ENCODE measurements around the gene ACAA1. TPM values are rescaled to one million over a fixed set of nuclear protein-coding genes. Genes with fewer than 3 reads are reported as not detected.

Gene ACAA1
- total and polyA plus RNA-seq, 2 donors: 33.3 to 75.2 TPM

DNA sequence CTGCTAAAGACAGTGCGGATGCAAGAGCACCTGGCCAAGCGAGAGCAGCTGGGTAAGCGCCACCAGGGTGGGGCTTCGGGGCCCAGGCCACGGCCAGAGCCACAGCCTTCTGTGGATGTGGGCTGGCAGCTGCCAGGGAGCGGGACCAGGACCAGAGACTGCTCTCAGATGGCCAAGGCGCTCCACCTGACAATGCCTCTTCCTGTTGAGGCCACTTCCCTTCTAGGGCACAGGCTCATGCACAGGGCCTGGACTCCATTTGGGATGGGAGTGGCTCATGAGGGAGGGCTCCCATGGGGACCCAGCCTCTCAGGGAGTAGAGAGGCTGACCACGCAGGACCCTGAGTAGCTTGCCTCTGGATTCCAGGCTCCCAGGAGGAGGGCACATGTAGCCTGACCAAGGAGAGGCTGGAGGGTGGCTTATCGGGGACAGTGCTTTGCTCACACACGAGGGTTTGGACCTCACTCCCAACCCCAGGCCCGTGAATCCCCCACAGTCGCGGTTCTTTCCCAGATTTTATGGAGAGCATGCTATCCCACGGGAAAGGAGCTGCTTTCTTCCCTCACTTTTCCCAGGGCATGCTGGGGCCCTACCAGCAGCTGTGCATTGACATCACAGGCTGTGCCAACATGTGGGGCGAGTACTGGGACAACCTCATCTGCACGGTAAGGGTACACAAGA lies 25.1 kb downstream of the ACAA1 start:
- WGBS: 90% methylated on average over 16 of the region's 16 CpGs
- Histone ChIP-seq H3K27me3 (ENCODE audit: control insufficient read depth in 2 of 2, insufficient read depth in 1 of 2, low read length in 1 of 2) (no peaks in the 10 kb centered on the region), H3K4me3 (ENCODE audit: low read length in 2 of 2) (no peak overlapping the region), H3K27ac (ENCODE audit: low read depth in 1 of 2, low read length in 1 of 2) (no peak overlapping the region), H3K4me1 (ENCODE audit: control insufficient read depth in 2 of 2, insufficient read depth in 2 of 2, low read length in 2 of 2) (no peaks in the 10 kb centered on the region), H3K9me3 (ENCODE audit: control insufficient read depth in 2 of 2, insufficient read depth in 1 of 2, low read length in 1 of 2) (peaks cover 0 to 1% of the 10 kb centered on the region in 2 donors), H3K36me3 (ENCODE audit: control insufficient read depth in 2 of 2, insufficient read depth in 2 of 2, low read length in 1 of 2) (no peaks in the 10 kb centered on the region)
- DNase-seq (ENCODE audit: low read depth in 6 of 9, low spot score in 9 of 9): no peak

DNA sequence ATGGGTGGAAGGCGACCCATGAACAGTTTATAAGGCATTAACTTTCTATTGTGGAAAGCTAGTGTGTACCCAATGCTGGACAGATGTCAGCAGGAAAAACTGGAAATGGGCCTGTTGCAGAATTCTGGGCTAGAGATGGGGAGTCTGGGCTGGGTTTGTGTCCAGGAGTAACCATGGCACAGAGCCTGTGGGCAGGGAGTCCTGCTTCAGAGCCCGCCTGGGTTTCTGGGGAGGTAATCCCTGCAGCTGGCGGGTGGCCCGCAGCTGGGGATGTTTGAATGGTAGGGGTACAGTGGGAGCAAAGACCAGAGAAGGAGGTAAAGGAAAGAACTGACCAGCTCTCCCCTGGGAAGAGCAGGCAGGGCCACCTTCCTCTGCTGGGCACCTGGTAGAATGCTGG lies 25.7 kb downstream of the ACAA1 start:
- H3K27me3 ChIP-seq (ENCODE audit: control insufficient read depth in 2 of 2, insufficient read depth in 1 of 2, low read length in 1 of 2): no peaks in the 10 kb centered on the region
- no peak for DNase-seq (ENCODE audit: low read depth in 6 of 9, low spot score in 9 of 9)
- H3K9me3 ChIP-seq (ENCODE audit: control insufficient read depth in 2 of 2, insufficient read depth in 1 of 2, low read length in 1 of 2): peaks cover 0 to 1% of the 10 kb centered on the region in 2 donors
- no peaks in the 10 kb centered on the region for H3K36me3 ChIP-seq (ENCODE audit: control insufficient read depth in 2 of 2, insufficient read depth in 2 of 2, low read length in 1 of 2)
- whole genome bisulfite sequencing: 97% methylated on average over 4 of the region's 4 CpGs
- no peaks in the 10 kb centered on the region for H3K4me1 ChIP-seq (ENCODE audit: control insufficient read depth in 2 of 2, insufficient read depth in 2 of 2, low read length in 2 of 2)
- no peak overlapping the region for H3K27ac ChIP-seq (ENCODE audit: low read depth in 1 of 2, low read length in 1 of 2)
- H3K4me3 ChIP-seq (ENCODE audit: low read length in 2 of 2): no peak overlapping the region

DNA sequence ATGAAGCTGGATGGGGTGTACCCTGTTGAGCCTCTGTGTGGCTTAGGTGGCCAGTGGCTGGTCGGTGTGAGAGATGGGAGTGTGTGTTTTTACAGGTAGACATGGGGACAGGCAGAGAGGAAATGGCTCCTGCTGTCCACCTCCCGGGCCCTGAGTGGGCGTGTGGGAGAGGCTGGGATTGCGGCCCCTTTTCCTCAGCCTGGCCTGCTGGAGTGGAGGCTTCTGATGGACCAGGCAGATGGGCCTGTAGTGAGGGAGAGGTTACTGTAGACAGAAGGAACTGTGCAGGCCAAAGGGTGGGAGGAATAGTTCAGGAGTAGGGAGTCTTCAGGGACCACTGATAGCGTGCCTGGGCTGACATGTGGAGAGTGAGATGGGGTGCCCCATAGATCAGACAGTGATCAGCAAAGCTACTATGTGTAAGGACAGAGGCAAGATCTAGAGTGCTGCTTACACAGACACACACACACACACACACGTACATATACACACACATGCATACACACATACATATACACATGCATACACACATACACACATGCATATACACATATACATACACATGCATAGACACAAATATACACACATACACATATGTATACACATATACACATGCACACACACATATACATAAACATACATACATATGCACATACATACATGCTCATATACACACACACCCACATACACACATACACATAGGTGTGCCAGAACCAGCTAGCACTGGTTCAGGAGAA lies 26.4 kb downstream of the ACAA1 start:
- Histone ChIP-seq H3K27ac (ENCODE audit: low read depth in 1 of 2, low read length in 1 of 2) (no peak overlapping the region), H3K27me3 (ENCODE audit: control insufficient read depth in 2 of 2, insufficient read depth in 1 of 2, low read length in 1 of 2) (no peaks in the 10 kb centered on the region), H3K9me3 (ENCODE audit: control insufficient read depth in 2 of 2, insufficient read depth in 1 of 2, low read length in 1 of 2) (peaks cover 0 to 1% of the 10 kb centered on the region in 2 donors), H3K36me3 (ENCODE audit: control insufficient read depth in 2 of 2, insufficient read depth in 2 of 2, low read length in 1 of 2) (no peaks in the 10 kb centered on the region), H3K4me3 (ENCODE audit: low read length in 2 of 2) (no peak overlapping the region), H3K4me1 (ENCODE audit: control insufficient read depth in 2 of 2, insufficient read depth in 2 of 2, low read length in 2 of 2) (no peaks in the 10 kb centered on the region)
- DNase-seq (ENCODE audit: low read depth in 6 of 9, low spot score in 9 of 9): no peak
- 96% methylated on average over 6 of the region's 6 CpGs for WGBS

DNA sequence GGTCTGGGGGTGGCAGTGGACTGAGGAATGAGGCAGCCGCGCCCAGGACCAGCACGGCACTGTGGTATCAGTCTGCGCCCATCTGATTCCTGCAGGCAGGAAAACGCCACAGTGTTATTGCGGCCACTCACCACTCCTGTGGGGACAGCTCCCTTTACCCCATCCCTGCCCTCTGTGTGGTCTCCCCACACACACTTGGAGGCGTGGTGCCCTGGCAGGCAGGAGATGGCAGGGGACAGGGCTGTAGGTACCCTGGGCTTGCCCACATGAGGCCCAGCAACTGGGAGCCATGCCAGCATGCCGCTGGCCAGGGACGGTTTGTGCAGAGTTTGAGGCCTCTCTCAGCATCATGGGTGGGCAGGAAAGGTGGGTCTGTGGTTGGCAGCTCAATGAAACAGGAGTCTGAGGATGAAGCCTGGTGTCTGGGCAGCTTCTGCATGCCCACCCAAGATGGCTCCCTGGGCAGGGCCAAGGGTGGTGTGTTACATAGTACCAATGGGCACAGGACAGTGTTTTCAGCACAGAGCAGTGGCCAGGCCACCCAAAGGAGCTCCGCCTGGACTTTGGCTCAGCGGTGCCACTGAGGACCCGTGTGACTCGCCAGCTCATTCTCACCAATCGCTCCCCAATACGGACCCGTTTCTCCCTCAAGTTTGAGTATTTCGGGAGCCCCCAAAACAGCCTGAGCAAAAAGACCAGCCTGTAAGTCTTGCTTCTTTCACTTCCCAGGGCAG lies 27.2 kb downstream of the ACAA1 start:
- peaks cover 0 to 1% of the 10 kb centered on the region in 2 donors for H3K9me3 ChIP-seq (ENCODE audit: control insufficient read depth in 2 of 2, insufficient read depth in 1 of 2, low read length in 1 of 2)
- H3K4me1 ChIP-seq (ENCODE audit: control insufficient read depth in 2 of 2, insufficient read depth in 2 of 2, low read length in 2 of 2): no peaks in the 10 kb centered on the region
- no peak overlapping the region for H3K4me3 ChIP-seq (ENCODE audit: low read length in 2 of 2)
- no peaks in the 10 kb centered on the region for H3K36me3 ChIP-seq (ENCODE audit: control insufficient read depth in 2 of 2, insufficient read depth in 2 of 2, low read length in 1 of 2)
- no peak overlapping the region for H3K27ac ChIP-seq (ENCODE audit: low read depth in 1 of 2, low read length in 1 of 2)
- 95% methylated on average over 17 of the region's 17 CpGs for WGBS
- no peak for DNase-seq (ENCODE audit: low read depth in 6 of 9, low spot score in 9 of 9)
- no peaks in the 10 kb centered on the region for H3K27me3 ChIP-seq (ENCODE audit: control insufficient read depth in 2 of 2, insufficient read depth in 1 of 2, low read length in 1 of 2)

DNA sequence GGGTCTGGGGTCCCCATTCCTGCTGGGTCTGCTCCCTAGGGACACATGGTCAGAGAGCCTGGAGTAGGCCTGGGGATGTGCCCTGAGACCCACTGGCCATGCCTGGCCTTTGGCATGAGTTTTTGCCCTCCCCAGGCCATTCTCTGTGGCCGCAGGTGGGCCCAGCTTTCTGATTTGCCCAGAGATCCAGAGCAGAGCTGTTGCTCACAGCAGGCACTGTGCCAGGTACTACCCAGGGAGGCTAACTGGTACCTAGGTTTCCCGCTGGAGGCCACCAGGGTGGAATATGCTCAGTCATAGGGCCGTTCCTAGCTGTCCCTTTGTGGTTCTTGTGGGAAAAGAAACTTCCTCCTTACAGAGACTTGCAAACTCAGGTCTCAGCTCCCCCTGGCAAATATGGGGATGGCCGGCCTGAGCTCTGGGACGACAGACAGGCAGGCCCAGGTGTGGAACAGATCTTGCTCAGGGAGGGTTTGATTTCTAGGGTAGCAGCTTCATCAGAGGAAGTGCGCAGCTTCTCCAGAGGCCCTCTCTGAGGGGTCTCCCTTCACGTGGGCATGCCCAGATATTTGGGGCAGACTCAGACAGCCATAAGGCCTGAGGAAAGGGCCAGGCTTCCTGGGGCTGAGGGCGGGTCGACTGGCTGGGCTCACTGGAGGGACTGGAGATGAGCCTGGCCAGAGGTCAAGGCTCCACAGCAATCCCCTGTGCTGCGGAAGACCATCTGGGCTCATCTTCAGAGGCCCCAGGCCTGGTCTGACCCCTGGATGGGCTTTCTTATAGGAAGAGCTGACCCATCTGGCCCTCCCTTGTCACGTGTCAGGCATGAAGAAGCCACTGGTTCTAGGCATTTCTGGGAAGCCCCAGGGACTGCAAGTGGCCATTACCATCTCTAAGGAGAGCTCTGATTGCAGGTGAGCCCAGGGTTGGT lies 28.0 kb downstream of the ACAA1 start:
- H3K4me1 ChIP-seq (ENCODE audit: control insufficient read depth in 2 of 2, insufficient read depth in 2 of 2, low read length in 2 of 2): no peaks in the 10 kb centered on the region
- H3K36me3 ChIP-seq (ENCODE audit: control insufficient read depth in 2 of 2, insufficient read depth in 2 of 2, low read length in 1 of 2): no peaks in the 10 kb centered on the region
- 55% methylated on average over 11 of the region's 11 CpGs for WGBS
- no peaks in the 10 kb centered on the region for H3K27me3 ChIP-seq (ENCODE audit: control insufficient read depth in 2 of 2, insufficient read depth in 1 of 2, low read length in 1 of 2)
- no peaks in the 10 kb centered on the region for H3K9me3 ChIP-seq (ENCODE audit: control insufficient read depth in 2 of 2, insufficient read depth in 1 of 2, low read length in 1 of 2)
- no peak overlapping the region for H3K4me3 ChIP-seq (ENCODE audit: low read length in 2 of 2)
- no peak overlapping the region for H3K27ac ChIP-seq (ENCODE audit: low read depth in 1 of 2, low read length in 1 of 2)
- no peak for DNase-seq (ENCODE audit: low read depth in 6 of 9, low spot score in 9 of 9)

DNA sequence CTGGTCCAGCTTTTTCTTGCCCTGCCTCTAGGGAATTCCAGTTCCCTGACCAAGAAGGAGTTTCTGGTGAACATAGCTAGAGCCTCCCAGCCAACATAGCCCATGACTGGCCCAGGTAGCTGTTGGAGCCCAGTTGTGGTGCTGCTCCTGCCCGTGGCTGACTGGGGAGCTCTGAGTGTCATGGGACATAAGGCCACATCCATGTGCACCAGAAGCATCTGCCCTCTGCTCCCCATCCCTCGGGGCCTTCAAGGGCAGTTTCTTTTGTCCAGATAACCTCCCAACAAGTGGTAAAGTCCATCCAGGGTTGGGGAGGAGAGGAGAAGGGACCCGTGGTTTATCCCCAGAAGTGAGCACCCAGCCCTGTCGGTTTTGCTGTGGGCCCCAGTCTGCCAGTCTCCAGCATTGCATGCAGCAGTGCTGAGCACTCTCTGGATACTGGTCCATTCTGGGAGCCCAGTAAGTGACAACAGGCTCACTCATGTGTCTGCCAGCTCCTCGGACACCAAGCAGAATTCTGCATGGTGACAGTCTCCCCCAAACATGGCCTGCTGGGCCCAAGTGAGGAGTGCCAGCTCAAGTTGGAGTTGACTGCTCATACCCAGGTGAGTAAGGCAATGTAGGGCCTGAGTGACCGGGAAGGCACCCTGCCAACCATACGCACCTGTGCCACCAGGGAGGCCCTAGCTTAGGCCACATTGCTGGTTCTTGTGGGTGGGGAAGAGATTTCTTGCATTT lies 28.8 kb downstream of the ACAA1 start:
- H3K27me3 ChIP-seq (ENCODE audit: control insufficient read depth in 2 of 2, insufficient read depth in 1 of 2, low read length in 1 of 2): no peaks in the 10 kb centered on the region
- no peaks in the 10 kb centered on the region for H3K4me1 ChIP-seq (ENCODE audit: control insufficient read depth in 2 of 2, insufficient read depth in 2 of 2, low read length in 2 of 2)
- H3K36me3 ChIP-seq (ENCODE audit: control insufficient read depth in 2 of 2, insufficient read depth in 2 of 2, low read length in 1 of 2): no peaks in the 10 kb centered on the region
- no peak for DNase-seq (ENCODE audit: low read depth in 6 of 9, low spot score in 9 of 9)
- H3K4me3 ChIP-seq (ENCODE audit: low read length in 2 of 2): no peak overlapping the region
- 93% methylated on average over 7 of the region's 7 CpGs for WGBS
- no peaks in the 10 kb centered on the region for H3K9me3 ChIP-seq (ENCODE audit: control insufficient read depth in 2 of 2, insufficient read depth in 1 of 2, low read length in 1 of 2)
- H3K27ac ChIP-seq (ENCODE audit: low read depth in 1 of 2, low read length in 1 of 2): no peak overlapping the region

DNA sequence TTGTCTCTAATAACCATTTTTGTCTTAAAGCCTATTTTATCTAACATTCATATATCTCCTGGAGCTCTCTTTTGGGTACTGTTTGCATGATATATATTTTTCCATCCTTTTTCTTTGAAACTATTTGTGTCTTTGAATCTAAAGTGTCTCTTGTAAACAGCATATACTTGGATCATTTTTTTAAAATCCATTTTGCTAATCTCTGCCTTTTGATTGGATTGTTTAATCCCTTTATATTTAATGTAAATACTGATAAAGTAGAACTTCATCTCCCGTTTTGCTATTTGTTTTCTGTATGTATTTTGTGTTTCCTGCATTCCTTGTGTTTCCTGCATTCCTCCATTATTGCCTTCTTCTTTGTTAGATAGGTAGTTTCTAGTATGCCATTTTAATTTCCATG lies 31.4 kb downstream of the ACAA1 start:
- H3K27me3 ChIP-seq (ENCODE audit: control insufficient read depth in 2 of 2, insufficient read depth in 1 of 2, low read length in 1 of 2): no peaks in the 10 kb centered on the region
- H3K4me1 ChIP-seq (ENCODE audit: control insufficient read depth in 2 of 2, insufficient read depth in 2 of 2, low read length in 2 of 2): no peaks in the 10 kb centered on the region
- 92% methylated on average over 1 of the region's 1 CpG for WGBS
- no peaks in the 10 kb centered on the region for H3K9me3 ChIP-seq (ENCODE audit: control insufficient read depth in 2 of 2, insufficient read depth in 1 of 2, low read length in 1 of 2)
- no peaks in the 10 kb centered on the region for H3K36me3 ChIP-seq (ENCODE audit: control insufficient read depth in 2 of 2, insufficient read depth in 2 of 2, low read length in 1 of 2)
- no peak overlapping the region for H3K27ac ChIP-seq (ENCODE audit: low read depth in 1 of 2, low read length in 1 of 2)
- DNase-seq (ENCODE audit: low read depth in 6 of 9, low spot score in 9 of 9): no peak
- H3K4me3 ChIP-seq (ENCODE audit: low read length in 2 of 2): no peak overlapping the region

DNA sequence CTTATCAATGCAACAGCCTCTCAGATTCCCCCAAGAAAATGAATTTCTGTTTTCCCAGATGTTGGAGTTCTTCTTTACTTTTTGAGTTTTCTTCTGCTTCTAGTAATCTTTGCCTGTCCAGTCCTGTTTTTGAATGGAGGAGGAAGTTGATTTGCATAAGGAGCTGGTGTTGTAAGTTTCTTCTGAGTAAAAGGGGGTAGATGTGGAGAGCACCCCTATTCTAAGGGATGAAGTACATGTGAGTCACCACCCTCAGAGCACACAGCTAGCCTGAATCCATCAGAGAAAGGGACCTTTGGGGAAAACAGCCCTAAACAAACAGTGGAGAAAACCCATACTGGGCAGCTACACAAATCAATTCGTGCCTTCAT lies 34.5 kb downstream of the ACAA1 start:
- DNase-seq (ENCODE audit: low read depth in 6 of 9, low spot score in 9 of 9): no peak
- no peaks in the 10 kb centered on the region for H3K36me3 ChIP-seq (ENCODE audit: control insufficient read depth in 2 of 2, insufficient read depth in 2 of 2, low read length in 1 of 2)
- H3K27me3 ChIP-seq (ENCODE audit: control insufficient read depth in 2 of 2, insufficient read depth in 1 of 2, low read length in 1 of 2): peaks cover 0 to 2% of the 10 kb centered on the region in 2 donors
- H3K4me3 ChIP-seq (ENCODE audit: low read length in 2 of 2): no peak overlapping the region
- no peaks in the 10 kb centered on the region for H3K4me1 ChIP-seq (ENCODE audit: control insufficient read depth in 2 of 2, insufficient read depth in 2 of 2, low read length in 2 of 2)
- WGBS: 88% methylated on average over 1 of the region's 1 CpG
- H3K27ac ChIP-seq (ENCODE audit: low read depth in 1 of 2, low read length in 1 of 2): no peak overlapping the region
- no peaks in the 10 kb centered on the region for H3K9me3 ChIP-seq (ENCODE audit: control insufficient read depth in 2 of 2, insufficient read depth in 1 of 2, low read length in 1 of 2)

Measured in thymus (tissue), 11 donors.